ENCODE measurements around the gene SAMD4A. TPM values are rescaled to one million over a fixed set of nuclear protein-coding genes. Genes with fewer than 3 reads are reported as not detected.

The SAMD4A gene, protein sequence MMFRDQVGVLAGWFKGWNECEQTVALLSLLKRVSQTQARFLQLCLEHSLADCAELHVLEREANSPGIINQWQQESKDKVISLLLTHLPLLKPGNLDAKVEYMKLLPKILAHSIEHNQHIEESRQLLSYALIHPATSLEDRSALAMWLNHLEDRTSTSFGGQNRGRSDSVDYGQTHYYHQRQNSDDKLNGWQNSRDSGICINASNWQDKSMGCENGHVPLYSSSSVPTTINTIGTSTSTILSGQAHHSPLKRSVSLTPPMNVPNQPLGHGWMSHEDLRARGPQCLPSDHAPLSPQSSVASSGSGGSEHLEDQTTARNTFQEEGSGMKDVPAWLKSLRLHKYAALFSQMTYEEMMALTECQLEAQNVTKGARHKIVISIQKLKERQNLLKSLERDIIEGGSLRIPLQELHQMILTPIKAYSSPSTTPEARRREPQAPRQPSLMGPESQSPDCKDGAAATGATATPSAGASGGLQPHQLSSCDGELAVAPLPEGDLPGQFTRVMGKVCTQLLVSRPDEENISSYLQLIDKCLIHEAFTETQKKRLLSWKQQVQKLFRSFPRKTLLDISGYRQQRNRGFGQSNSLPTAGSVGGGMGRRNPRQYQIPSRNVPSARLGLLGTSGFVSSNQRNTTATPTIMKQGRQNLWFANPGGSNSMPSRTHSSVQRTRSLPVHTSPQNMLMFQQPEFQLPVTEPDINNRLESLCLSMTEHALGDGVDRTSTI
- total RNA-seq = 15.4 and 16.2 TPM in 2 replicates

DNA sequence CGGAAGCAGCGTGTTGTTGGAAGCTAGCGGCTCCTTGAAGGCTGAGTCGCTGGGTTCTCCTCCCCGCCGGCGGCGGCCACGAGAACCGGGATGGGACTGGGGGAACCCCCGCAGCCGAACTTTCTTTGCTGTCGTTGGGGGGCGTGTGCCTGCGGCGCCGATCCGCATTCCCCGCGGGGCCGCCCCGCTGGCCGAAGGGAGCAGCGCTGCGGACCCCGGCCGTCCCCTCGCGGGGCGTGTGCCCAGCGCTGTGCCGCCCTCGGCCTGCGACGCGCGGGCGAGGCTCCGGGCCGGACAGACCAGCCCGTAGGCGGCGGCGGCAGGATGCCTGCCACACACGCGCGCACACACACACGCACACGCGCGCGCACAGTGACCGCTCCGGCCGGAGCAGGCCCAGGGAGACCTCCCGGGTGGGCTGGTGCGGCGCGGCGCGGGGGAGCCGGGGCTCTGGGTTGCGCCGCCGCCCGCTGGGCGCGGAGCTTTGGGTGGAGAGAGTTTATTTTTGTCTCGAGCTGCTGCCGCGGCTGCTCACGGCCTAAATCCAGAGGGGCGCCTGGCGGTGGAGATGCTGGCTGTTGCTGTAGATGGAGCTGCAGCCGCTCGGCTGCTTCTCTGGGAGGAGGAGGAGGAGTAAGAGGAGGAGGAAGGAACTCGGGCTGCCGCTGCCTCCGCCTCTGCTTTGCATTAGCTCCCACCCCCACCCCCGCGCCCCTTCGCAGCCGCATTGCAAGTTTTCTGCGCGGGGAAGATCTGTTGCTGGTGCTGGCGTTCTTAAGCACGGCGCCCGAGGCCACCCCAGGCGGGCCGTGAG, at the start of gene SAMD4A:
Gene SAMD4A (plus strand): TSS at position 719 of the 814 bp plus-strand sequence. CDS start 789 bp downstream, outside the sequence.

Other genes starting within 250 kb of the SAMD4A start
- 7.4 and 13.9 TPM in 2 replicates for gene CDKN3, start 170.1 kb upstream of the SAMD4A start, total RNA-seq
- 82.3 and 234 TPM in 2 replicates for gene CNIH1, start 125.8 kb upstream of the SAMD4A start, total RNA-seq
- 84.9 and 87.8 TPM in 2 replicates for gene GMFB, start 78.1 kb upstream of the SAMD4A start, total RNA-seq
- 10.9 and 13.3 TPM in 2 replicates for gene CGRRF1, start 57.2 kb upstream of the SAMD4A start, total RNA-seq